Astrocyte (in vitro differentiated cells and primary cell): ENCODE results near the gene MIB1. TPM values are rescaled to one million over a fixed set of nuclear protein-coding genes. Genes with fewer than 3 reads are reported as not detected.

Experiments
- DNase-seq: peaks from one replicate; pipeline ENCODE4 v3.0.0-alpha.2; 2010; ENCODE audit warnings: low read depth
- FAIRE-seq: peaks from 2 replicates; lab custom pipeline; 2011; peaks lifted over from hg19 to GRCh38; lab: Jason Lieb, UNC
- H2AFZ ChIP-seq: 2 replicates; pipeline ENCODE4 v1.6.0; 2012; ENCODE audit warnings: low read depth, low read length, inconsistent platforms
- H3K27ac ChIP-seq: 2 replicates; pipeline ENCODE4 v1.5.1; 2011; ENCODE audit warnings: low read depth, low read length, inconsistent platforms
- H3K27me3 ChIP-seq: 2 replicates; pipeline ENCODE4 v1.6.0; 2011; ENCODE audit warnings: low read length, inconsistent platforms; ENCODE audit not compliant: insufficient read depth
- H3K36me3 ChIP-seq: 2 replicates; pipeline ENCODE4 v1.5.1; 2011; ENCODE audit warnings: low read length, inconsistent platforms; ENCODE audit not compliant: insufficient read depth
- H3K4me1 ChIP-seq: 2 replicates; pipeline ENCODE4 v1.5.1; 2011; ENCODE audit warnings: low read length, inconsistent platforms; ENCODE audit not compliant: insufficient read depth
- H3K4me2 ChIP-seq: 2 replicates; pipeline ENCODE4 v1.6.0; 2012; ENCODE audit warnings: low read length, inconsistent platforms
- H3K4me3 ChIP-seq: 2 replicates; pipeline ENCODE4 v1.5.1; 2011; ENCODE audit warnings: low read depth, mild to moderate bottlenecking, low read length, inconsistent platforms; ENCODE audit not compliant: insufficient read depth
- H3K79me2 ChIP-seq: 2 replicates; pipeline ENCODE4 v1.6.0; 2012; ENCODE audit warnings: mild to moderate bottlenecking, low read length, inconsistent platforms; ENCODE audit not compliant: insufficient read depth
- H3K9ac ChIP-seq: 2 replicates; pipeline ENCODE4 v1.6.0; 2012; ENCODE audit warnings: mild to moderate bottlenecking, low read length, inconsistent platforms
- H3K9me3 ChIP-seq: 2 replicates; pipeline ENCODE4 v1.5.1; 2012; ENCODE audit warnings: low read depth, mild to moderate bottlenecking, low read length, inconsistent platforms; ENCODE audit not compliant: insufficient read depth
- H4K20me1 ChIP-seq: 2 replicates; pipeline ENCODE4 v1.6.0; 2012; ENCODE audit warnings: low read length, inconsistent platforms; ENCODE audit not compliant: insufficient read depth
- H3K27ac Mint-ChIP-seq: one replicate; pipeline ENCODE4 v1.8.0; 2021; ENCODE audit warnings: mild to moderate bottlenecking, mixed read lengths; ENCODE audit not compliant: unreplicated experiment
- H3K27me3 Mint-ChIP-seq: one replicate; pipeline ENCODE4 v1.8.0; 2021; ENCODE audit warnings: low read depth, mixed read lengths; ENCODE audit not compliant: unreplicated experiment
- H3K36me3 Mint-ChIP-seq: one replicate; pipeline ENCODE4 v1.8.0; 2021; ENCODE audit warnings: low read depth, mixed read lengths; ENCODE audit not compliant: unreplicated experiment
- H3K4me1 Mint-ChIP-seq: one replicate; pipeline ENCODE4 v1.8.0; 2021; ENCODE audit warnings: low read depth, mixed read lengths; ENCODE audit not compliant: unreplicated experiment
- H3K4me3 Mint-ChIP-seq: one replicate; pipeline ENCODE4 v1.8.0; 2021; ENCODE audit warnings: mild to moderate bottlenecking, moderate library complexity, mixed read lengths; ENCODE audit not compliant: unreplicated experiment
- H3K9me3 Mint-ChIP-seq: one replicate; pipeline ENCODE4 v1.8.0; 2021; ENCODE audit warnings: mild to moderate bottlenecking, mixed read lengths; ENCODE audit not compliant: unreplicated experiment
- CTCF ChIP-seq: IDR thresholded peaks from 2 replicates; pipeline ENCODE4 v1.5.1; 2011; ENCODE audit warnings: low read depth, mild to moderate bottlenecking, inconsistent platforms, low read length, moderate library complexity; ENCODE audit not compliant: insufficient read depth
- EZH2 ChIP-seq: IDR thresholded peaks from 2 replicates; pipeline ENCODE4 v1.6.1; 2012; ENCODE audit warnings: mild to moderate bottlenecking, low read length, inconsistent platforms; ENCODE audit not compliant: insufficient read depth
- total RNA-seq: library from RNA; stranded (reverse); gene quantifications from 2 replicates; pipeline ENCODE4 v1.2.1, GENCODE V29; 2021

Gene MIB1
- total RNA-seq, 1 donor from 2014 or later = 56.1 TPM

- Histone ChIP-seq H3K4me1 (no peaks in the 10 kb centered on the region), H3K9me3 (no peaks in the 10 kb centered on the region), H3K27ac (no peak overlapping the region), H3K9ac (no peak overlapping the region), H3K4me3 (no peak overlapping the region), H4K20me1 (no peaks in the 10 kb centered on the region), H3K27me3 (peaks cover 2% of the 10 kb centered on the region), H3K36me3 (no peaks in the 10 kb centered on the region), H2AFZ (no peak overlapping the region), H3K79me2 (no peaks in the 10 kb centered on the region), H3K4me2 (no peak overlapping the region)
- no peak for FAIRE-seq
- H3K4me3 Mint-ChIP-seq = no peak overlapping the region
- no peaks in the 10 kb centered on the region for H3K36me3 Mint-ChIP-seq
- TF ChIP-seq EZH2 = no peak
- TF ChIP-seq CTCF = no peak
- no peak overlapping the region for H3K27ac Mint-ChIP-seq
- H3K4me1 Mint-ChIP-seq = no peaks in the 10 kb centered on the region
- no peak for DNase-seq
- H3K27me3 Mint-ChIP-seq = peaks cover 9% of the 10 kb centered on the region
- H3K9me3 Mint-ChIP-seq = peaks cover 3% of the 10 kb centered on the region
These were observed 163.1 kb downstream of the MIB1 start for GRCh38 chr18:21903709-21904108.

- Histone ChIP-seq H3K9me3 (no peaks in the 10 kb centered on the region), H3K27ac (no peak overlapping the region), H3K36me3 (no peaks in the 10 kb centered on the region), H3K27me3 (peaks cover 2% of the 10 kb centered on the region), H3K9ac (no peak overlapping the region), H3K4me2 (no peak overlapping the region), H3K79me2 (no peaks in the 10 kb centered on the region), H2AFZ (no peak overlapping the region), H4K20me1 (no peaks in the 10 kb centered on the region), H3K4me1 (no peaks in the 10 kb centered on the region), H3K4me3 (no peak overlapping the region)
- no peak overlapping the region for H3K27ac Mint-ChIP-seq
- H3K27me3 Mint-ChIP-seq = peaks cover 8% of the 10 kb centered on the region
- DNase-seq (no peak), FAIRE-seq (no peak)
- no peaks in the 10 kb centered on the region for H3K4me1 Mint-ChIP-seq
- peaks cover 3% of the 10 kb centered on the region for H3K9me3 Mint-ChIP-seq
- H3K36me3 Mint-ChIP-seq = no peaks in the 10 kb centered on the region
- TF ChIP-seq EZH2 (no peak), CTCF (no peak)
- H3K4me3 Mint-ChIP-seq = no peak overlapping the region
These were observed 164.3 kb downstream of the MIB1 start for GRCh38 chr18:21904856-21905255.

- H2AFZ ChIP-seq = no peak overlapping the region
- TF ChIP-seq CTCF = no peak
- H3K9me3 ChIP-seq = no peaks in the 10 kb centered on the region
- FAIRE-seq (no peak), DNase-seq (no peak)
- no peaks in the 10 kb centered on the region for H3K9me3 Mint-ChIP-seq
- H3K4me3 Mint-ChIP-seq = no peak overlapping the region
- no peaks in the 10 kb centered on the region for H3K36me3 Mint-ChIP-seq
- H3K27me3 ChIP-seq = peaks cover 13% of the 10 kb centered on the region
- H3K9ac ChIP-seq = no peak overlapping the region
- no peaks in the 10 kb centered on the region for H3K4me1 ChIP-seq
- no peaks in the 10 kb centered on the region for H3K4me1 Mint-ChIP-seq
- H3K4me2 ChIP-seq = no peak overlapping the region
- no peak overlapping the region for H3K4me3 ChIP-seq
- peaks cover 17% of the 10 kb centered on the region for H3K27me3 Mint-ChIP-seq
- no peak overlapping the region for H3K27ac Mint-ChIP-seq
- H3K27ac ChIP-seq = no peak overlapping the region
- no peaks in the 10 kb centered on the region for H4K20me1 ChIP-seq
- no peaks in the 10 kb centered on the region for H3K79me2 ChIP-seq
- no peaks in the 10 kb centered on the region for H3K36me3 ChIP-seq
These were observed 166.9 kb downstream of the MIB1 start for GRCh38 chr18:21907451-21907850.
